ENCODE data around the gene FEZF1.

FEZF1 gene

DNA sequence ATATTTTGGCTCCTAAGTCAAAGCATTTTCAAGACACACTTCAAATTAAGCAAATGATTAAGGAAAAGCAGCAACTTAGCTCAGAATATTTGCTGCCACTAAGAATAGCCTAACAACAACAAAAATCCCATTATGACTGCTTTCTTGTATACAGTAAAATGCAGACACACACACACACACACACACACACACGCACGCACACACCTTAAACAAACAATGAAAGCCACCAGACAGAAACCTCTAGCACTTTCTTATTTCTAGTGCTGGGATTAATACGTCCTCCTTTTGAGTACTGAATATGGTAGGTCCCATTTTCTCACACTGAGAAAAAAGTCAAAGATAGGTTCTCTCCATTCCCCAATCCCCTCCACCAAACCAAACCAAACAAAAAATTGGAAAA lies 23.4 kb upstream of the FEZF1 start:
- Histone ChIP-seq H3K4me3 (ENCODE audit: insufficient read depth, low read length, poor library complexity, severe bottlenecking) (no peak overlapping the region), H3K36me3 (ENCODE audit: low read length) (no peaks in the 10 kb centered on the region), H3K9ac (ENCODE audit: low read length) (no peak overlapping the region), H3K4me2 (ENCODE audit: low read depth, low read length, poor library complexity, severe bottlenecking) (no peak overlapping the region), H3K9me3 (ENCODE audit: insufficient read depth, low read length) (no peaks in the 10 kb centered on the region), H3F3A (ENCODE audit: insufficient read depth) (no peaks in the 10 kb centered on the region), H2AFZ (ENCODE audit: low read depth, low read length, severe bottlenecking) (no peak overlapping the region), H3K27me3 (ENCODE audit: low read length) (no peaks in the 10 kb centered on the region), H3K9me2 (replicated peaks; ENCODE audit: insufficient read depth, low read length) (no peaks in the 10 kb centered on the region), H3K79me2 (ENCODE audit: insufficient read depth, low read length) (no peaks in the 10 kb centered on the region), H3K27ac (ENCODE audit: low read depth, low read length) (no peak overlapping the region), H4K20me1 (ENCODE audit: low read depth, low read length) (no peaks in the 10 kb centered on the region)
- TF ChIP-seq, protein P1, sequence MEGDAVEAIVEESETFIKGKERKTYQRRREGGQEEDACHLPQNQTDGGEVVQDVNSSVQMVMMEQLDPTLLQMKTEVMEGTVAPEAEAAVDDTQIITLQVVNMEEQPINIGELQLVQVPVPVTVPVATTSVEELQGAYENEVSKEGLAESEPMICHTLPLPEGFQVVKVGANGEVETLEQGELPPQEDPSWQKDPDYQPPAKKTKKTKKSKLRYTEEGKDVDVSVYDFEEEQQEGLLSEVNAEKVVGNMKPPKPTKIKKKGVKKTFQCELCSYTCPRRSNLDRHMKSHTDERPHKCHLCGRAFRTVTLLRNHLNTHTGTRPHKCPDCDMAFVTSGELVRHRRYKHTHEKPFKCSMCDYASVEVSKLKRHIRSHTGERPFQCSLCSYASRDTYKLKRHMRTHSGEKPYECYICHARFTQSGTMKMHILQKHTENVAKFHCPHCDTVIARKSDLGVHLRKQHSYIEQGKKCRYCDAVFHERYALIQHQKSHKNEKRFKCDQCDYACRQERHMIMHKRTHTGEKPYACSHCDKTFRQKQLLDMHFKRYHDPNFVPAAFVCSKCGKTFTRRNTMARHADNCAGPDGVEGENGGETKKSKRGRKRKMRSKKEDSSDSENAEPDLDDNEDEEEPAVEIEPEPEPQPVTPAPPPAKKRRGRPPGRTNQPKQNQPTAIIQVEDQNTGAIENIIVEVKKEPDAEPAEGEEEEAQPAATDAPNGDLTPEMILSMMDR (IDR thresholded peaks at IDR 0.05; ENCODE audit: insufficient read depth, low read length, poor library complexity, severe bottlenecking): no peak
- TF ChIP-seq EZH2phosphoT487 (conservative IDR thresholded peaks at IDR 0.05; ENCODE audit: low read length): no peak

- no peaks in the 10 kb centered on the region for H3K9me2 ChIP-seq (replicated peaks; ENCODE audit: insufficient read depth, low read length)
- no peak for TF ChIP-seq EZH2phosphoT487 (conservative IDR thresholded peaks at IDR 0.05; ENCODE audit: low read length)
- TF ChIP-seq, protein P1 (IDR thresholded peaks at IDR 0.05; ENCODE audit: insufficient read depth, low read length, poor library complexity, severe bottlenecking): no peak
- no peaks in the 10 kb centered on the region for H3F3A ChIP-seq (ENCODE audit: insufficient read depth)
- no peak overlapping the region for H3K4me3 ChIP-seq (ENCODE audit: insufficient read depth, low read length, poor library complexity, severe bottlenecking)
- no peaks in the 10 kb centered on the region for H3K27me3 ChIP-seq (ENCODE audit: low read length)
- no peaks in the 10 kb centered on the region for H3K9me3 ChIP-seq (ENCODE audit: insufficient read depth, low read length)
- H3K79me2 ChIP-seq (ENCODE audit: insufficient read depth, low read length): no peaks in the 10 kb centered on the region
- no peaks in the 10 kb centered on the region for H4K20me1 ChIP-seq (ENCODE audit: low read depth, low read length)
- no peak overlapping the region for H3K4me2 ChIP-seq (ENCODE audit: low read depth, low read length, poor library complexity, severe bottlenecking)
- no peak overlapping the region for H3K27ac ChIP-seq (ENCODE audit: low read depth, low read length)
- H3K36me3 ChIP-seq (ENCODE audit: low read length): no peaks in the 10 kb centered on the region
- H3K9ac ChIP-seq (ENCODE audit: low read length): no peak overlapping the region
- no peak overlapping the region for H2AFZ ChIP-seq (ENCODE audit: low read depth, low read length, severe bottlenecking)
Observed at GRCh38 chr7:122316467-122317388, 12.2 kb upstream of the FEZF1 start.

- H3K4me2 ChIP-seq (ENCODE audit: low read depth, low read length, poor library complexity, severe bottlenecking): no peak overlapping the region
- H2AFZ ChIP-seq (ENCODE audit: low read depth, low read length, severe bottlenecking): no peak overlapping the region
- H3K9me2 ChIP-seq (replicated peaks; ENCODE audit: insufficient read depth, low read length): no peaks in the 10 kb centered on the region
- no peaks in the 10 kb centered on the region for H3K36me3 ChIP-seq (ENCODE audit: low read length)
- TF ChIP-seq, protein P1 (IDR thresholded peaks at IDR 0.05; ENCODE audit: insufficient read depth, low read length, poor library complexity, severe bottlenecking): no peak
- TF ChIP-seq EZH2phosphoT487 (conservative IDR thresholded peaks at IDR 0.05; ENCODE audit: low read length): no peak
- no peaks in the 10 kb centered on the region for H3K9me3 ChIP-seq (ENCODE audit: insufficient read depth, low read length)
- no peak overlapping the region for H3K27ac ChIP-seq (ENCODE audit: low read depth, low read length)
- H3K79me2 ChIP-seq (ENCODE audit: insufficient read depth, low read length): no peaks in the 10 kb centered on the region
- no peaks in the 10 kb centered on the region for H3F3A ChIP-seq (ENCODE audit: insufficient read depth)
- H3K4me3 ChIP-seq (ENCODE audit: insufficient read depth, low read length, poor library complexity, severe bottlenecking): no peak overlapping the region
- no peak overlapping the region for H3K9ac ChIP-seq (ENCODE audit: low read length)
- no peaks in the 10 kb centered on the region for H4K20me1 ChIP-seq (ENCODE audit: low read depth, low read length)
- no peaks in the 10 kb centered on the region for H3K27me3 ChIP-seq (ENCODE audit: low read length)
Observed at GRCh38 chr7:122315507-122316466, 11.2 kb upstream of the FEZF1 start.
